Fibroblast of skin of left quadriceps (primary cell): ENCODE results near the gene CEL.
"Not testable (repeated sequence)": the region's sequence is repeated elsewhere in the genome, so short reads cannot be mapped to it uniquely, and the experiment has no call there.

Source experiments
- DNase-seq, 2 experiments: peaks; one replicate each; pipeline ENCODE4 v3.0.0-alpha.2; 2013; ENCODE audit warnings: low read depth in 2 of 2

Gene CEL

GRCh38 chr9:133064241-133065069 lies 2.7 kb downstream of the CEL start:
- no peak for DNase-seq

GRCh38 chr9:133065070-133065388 lies 3.2 kb downstream of the CEL start:
- no peak for DNase-seq

GRCh38 chr9:133066181-133066983 lies 4.6 kb downstream of the CEL start:
- DNase-seq: no peak

DNA sequence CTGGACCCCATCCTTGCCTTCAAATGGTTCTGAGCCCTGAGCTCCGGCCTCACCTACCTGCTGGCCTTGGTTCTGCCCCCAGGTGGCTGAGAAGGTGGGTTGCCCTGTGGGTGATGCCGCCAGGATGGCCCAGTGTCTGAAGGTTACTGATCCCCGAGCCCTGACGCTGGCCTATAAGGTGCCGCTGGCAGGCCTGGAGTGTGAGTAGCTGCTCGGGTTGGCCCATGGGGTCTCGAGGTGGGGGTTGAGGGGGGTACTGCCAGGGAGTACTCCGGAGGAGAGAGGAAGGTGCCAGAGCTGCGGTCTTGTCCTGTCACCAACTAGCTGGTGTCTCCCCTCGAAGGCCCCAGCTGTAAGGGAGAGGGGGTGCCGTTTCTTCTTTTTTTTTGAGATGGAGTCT lies 5.2 kb downstream of the CEL start:
- DNase-seq: no peak

- DNase-seq: no peak
These were observed 6.0 kb downstream of the CEL start for GRCh38 chr9:133067813-133068212.

DNA sequence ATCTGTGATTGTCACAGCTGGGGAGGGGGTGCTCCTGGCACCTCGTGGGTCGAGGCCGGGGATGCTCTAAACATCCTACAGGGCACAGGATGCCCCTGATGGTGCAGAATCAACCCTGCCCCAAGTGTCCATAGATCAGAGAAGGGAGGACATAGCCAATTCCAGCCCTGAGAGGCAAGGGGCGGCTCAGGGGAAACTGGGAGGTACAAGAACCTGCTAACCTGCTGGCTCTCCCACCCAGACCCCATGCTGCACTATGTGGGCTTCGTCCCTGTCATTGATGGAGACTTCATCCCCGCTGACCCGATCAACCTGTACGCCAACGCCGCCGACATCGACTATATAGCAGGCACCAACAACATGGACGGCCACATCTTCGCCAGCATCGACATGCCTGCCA lies 6.7 kb downstream of the CEL start:
- not testable (repeated sequence) for DNase-seq

- DNase-seq: not testable (repeated sequence)
These were observed 8.8 kb downstream of the CEL start for GRCh38 chr9:133070500-133070961.

DNA sequence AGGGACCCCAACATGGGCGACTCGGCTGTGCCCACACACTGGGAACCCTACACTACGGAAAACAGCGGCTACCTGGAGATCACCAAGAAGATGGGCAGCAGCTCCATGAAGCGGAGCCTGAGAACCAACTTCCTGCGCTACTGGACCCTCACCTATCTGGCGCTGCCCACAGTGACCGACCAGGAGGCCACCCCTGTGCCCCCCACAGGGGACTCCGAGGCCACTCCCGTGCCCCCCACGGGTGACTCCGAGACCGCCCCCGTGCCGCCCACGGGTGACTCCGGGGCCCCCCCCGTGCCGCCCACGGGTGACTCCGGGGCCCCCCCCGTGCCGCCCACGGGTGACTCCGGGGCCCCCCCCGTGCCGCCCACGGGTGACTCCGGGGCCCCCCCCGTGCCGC lies 9.2 kb downstream of the CEL start:
- DNase-seq: not testable (repeated sequence)

- no peak for DNase-seq
These were observed 9.8 kb downstream of the CEL start for GRCh38 chr9:133071484-133072150.

DNA sequence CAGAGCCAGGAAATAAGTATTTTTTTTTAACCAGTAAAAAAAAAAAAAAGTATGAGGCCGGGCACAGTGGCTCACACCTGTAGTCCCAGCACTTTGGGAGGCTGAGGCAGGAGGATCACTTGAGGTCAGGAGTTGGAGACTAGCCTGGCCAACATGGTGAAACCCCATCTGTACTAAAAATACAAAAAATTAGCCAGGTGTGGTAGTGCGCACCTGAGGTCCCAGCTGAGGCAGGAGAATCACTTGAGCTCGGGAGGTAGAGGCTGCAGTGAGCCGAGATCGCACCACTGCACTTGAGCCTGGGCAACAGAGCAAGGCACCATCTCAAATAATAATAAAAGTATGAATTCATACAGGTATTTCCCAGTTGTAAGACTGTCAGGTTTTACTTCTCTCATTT lies 10.4 kb downstream of the CEL start:
- not testable (repeated sequence) for DNase-seq

- DNase-seq: no peak
These were observed 11.6 kb downstream of the CEL start for GRCh38 chr9:133073086-133074014.

DNA sequence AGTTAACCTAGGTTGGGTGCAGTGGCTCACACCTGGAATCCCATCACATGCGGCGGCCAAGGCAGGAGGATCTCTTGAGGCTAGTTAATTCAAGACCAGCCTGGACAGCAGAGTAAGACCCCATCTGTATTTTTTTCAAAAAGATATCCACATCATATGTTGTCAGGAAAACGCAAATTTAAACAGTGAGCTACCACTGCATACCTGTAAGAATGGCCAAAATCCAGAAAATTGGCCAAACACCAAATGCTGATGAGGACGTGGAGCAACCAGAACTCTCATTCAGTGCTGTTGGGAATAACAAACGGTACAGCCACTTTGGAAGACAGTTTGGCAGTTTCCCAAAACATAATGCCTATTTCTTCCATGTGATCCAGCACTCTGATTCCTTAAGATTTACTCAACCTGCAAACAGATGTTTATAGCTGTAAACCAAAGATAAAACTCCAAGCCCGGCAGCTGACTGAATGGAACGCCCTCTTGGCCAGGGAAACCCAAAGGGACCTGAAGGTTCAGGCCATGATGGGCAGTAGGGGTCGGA lies 12.4 kb downstream of the CEL start:
- peak; percentile 44 to 49 for DNase-seq

DNA sequence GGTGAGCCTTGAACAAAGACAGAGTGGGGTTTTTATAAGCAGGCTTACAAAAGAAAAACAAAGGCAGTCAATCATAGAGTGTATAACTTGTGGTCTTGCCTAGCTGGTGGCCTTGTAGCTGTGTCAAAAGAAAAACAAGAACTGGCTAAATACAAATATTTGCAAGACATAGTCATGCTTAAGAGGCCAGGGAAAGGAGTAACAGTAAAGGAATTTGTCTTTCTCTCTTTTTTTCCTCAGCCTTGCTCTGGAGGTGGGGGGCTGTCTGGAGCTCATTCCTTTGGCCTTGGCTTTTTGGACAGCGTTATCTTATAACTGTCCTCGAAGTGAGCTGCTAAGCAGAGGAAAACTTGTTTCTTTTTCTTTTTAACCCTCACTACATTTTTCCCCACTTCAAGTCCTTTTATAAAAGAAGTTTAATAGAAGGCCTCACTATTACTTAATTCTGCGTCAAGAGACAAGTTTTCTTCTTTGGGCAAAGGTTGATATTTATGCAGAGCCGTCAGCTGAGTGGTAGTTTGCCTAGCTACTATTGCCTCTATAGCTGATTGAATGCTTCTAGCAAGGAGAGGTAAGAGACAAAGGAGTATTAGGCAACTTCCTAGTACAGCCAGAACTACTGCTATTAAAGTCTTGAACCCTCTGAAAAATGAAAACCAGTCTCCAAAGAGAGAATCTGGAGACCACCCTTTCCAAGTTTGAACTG lies 14.3 kb downstream of the CEL start:
- DNase-seq: peak; percentile 68

GRCh38 chr9:133076691-133077090 lies 14.9 kb downstream of the CEL start:
- DNase-seq: no peak

GRCh38 chr9:133078486-133078885 lies 16.7 kb downstream of the CEL start:
- DNase-seq: no peak

GRCh38 chr9:133080161-133080560 lies 18.4 kb downstream of the CEL start:
- DNase-seq: no peak

DNA sequence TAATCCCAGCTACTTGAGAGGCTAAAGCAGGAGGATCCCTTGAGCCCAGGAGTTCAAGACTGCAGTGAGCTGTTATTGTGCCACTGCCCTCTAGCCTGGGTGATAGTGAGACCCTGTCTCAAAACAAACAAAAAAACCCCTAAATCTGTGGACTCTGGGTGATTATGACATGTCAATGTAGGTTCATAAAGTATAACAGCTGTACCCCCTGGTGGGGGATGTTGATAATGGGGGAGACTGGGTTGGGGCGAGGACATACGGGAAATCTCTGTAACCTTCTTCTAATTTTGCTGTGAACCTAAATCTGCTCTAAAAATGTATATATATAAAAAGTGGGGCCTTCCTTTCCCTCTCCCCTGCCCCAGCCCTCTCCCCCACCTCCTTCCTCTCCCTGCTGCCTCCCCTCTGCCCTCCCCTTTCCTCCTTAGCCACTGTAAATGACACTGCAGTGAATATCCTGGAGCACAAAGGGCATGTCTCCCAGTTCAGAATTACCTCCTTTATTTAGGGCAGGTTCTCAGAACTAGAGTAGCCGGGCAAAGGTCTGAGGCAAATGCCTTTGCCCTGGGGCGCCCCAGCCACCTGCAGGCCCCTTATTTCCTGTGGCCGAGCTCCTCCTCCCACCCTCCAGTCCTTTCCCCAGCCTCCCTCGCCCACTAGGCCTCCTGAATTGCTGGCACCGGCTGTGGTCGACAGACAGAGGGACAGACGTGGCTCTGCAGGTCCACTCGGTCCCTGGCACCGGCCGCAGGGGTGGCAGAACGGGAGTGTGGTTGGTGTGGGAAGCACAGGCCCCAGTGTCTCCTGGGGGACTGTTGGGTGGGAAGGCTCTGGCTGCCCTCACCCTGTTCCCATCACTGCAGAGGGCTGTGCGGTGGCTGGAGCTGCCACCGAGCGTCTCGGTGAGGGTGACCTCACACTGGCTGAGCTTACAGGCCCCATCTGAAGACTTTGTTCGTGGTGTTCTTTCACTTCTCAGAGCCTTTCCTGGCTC lies 19.3 kb downstream of the CEL start:
- DNase-seq: not testable (repeated sequence)

DNA sequence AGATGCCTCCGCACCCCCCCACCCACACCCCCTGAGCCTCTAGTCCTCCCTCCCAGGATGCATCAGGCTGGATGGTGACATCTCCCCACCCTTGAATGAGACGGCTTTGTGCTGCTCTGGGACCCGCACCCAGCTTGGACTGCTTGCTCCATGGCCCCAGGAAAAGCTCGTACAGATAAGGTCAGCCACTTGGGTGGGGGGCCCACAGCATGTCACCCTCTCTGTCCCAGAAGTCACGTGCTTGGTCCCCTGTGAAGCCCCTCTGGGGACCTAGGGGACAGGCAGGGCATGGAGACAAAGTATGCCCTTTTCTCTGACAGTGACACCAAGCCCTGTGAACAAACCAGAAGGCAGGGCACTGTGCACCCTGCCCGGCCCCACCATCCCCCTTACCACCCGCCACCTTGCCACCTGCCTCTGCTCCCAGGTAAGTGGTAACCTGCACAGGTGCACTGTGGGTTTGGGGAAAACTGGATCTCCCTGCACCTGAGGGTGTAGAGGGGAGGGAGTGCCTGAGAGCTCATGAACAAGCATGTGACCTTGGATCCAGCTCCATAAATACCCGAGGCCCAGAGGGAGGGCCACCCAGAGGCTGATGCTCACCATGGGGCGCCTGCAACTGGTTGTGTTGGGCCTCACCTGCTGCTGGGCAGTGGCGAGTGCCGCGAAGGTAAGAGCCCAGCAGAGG lies 20.3 kb downstream of the CEL start:
- DNase-seq: not testable (repeated sequence)

DNA sequence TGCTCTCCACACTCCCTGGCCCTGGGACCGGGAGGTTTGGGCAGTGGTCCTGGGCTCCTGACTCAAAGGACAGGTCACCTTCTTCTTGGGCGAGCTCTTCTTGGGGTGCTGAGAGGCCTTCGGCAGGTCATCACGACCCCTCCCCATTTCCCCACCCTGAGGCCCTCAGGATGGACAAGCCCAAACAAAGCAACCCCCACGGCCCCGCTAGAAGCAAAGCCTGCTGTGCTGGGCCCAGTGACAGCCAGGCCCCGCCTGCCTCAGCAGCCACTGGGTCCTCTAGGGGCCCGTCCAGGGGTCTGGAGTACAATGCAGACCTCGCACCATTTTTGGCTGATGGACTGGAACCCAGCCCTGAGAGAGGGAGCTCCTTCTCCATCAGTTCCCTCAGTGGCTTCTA lies 21.9 kb downstream of the CEL start:
- not testable (repeated sequence) for DNase-seq
